Mammary epithelial cell (primary cell): Measurements from ENCODE around the gene KIF3B.

Experiments used
- EZH2 ChIP-seq: IDR thresholded peaks from 2 replicates; pipeline ENCODE4 v1.6.1; 2012; ENCODE audit warnings: low read length, inconsistent platforms, borderline replicate concordance
- TF ChIP-seq, protein P1 (sequence below), 2 donors: IDR thresholded peaks in 1 of 2; conservative IDR thresholded peaks in 1 of 2; 2 replicates each; pipeline ENCODE4 v1.5.1; 2011 to 2012; ENCODE audit warnings: inconsistent platforms in 2 of 2, low read length in 2 of 2, mild to moderate bottlenecking in 2 of 2, control low read depth in 1 of 2, low read depth in 1 of 2; ENCODE audit not compliant: insufficient read depth in 1 of 2; ENCODE audit errors: extremely low read depth in 1 of 2

DNA sequence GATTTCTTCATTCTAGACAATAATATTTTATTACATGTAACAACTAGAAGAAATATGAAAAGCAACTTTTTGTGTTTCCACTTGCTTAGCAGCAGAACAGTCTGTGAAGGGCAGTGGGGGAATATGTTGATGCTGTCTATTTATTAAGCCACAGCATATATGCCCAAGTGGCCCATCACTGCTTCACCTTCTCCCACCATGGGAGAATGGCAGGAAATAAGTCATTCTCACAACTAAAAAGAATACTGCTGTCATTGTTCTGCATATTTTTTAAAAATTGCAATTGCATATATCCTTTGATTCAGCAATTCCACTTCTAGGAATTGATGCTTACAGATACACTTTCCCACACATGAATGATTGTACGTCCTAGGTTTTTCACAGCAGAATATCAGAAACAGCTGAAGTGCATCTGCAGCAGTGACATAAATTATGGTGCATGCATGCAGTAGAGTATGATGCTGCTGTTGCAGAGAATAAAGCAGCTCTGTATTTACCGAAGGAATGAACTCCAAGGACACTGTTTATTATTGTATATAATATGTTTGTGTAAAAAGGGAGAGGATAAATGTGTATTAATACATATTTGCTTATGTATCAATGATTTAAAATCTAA lies 26.8 kb downstream of the KIF3B start:
- TF ChIP-seq, protein P1, sequence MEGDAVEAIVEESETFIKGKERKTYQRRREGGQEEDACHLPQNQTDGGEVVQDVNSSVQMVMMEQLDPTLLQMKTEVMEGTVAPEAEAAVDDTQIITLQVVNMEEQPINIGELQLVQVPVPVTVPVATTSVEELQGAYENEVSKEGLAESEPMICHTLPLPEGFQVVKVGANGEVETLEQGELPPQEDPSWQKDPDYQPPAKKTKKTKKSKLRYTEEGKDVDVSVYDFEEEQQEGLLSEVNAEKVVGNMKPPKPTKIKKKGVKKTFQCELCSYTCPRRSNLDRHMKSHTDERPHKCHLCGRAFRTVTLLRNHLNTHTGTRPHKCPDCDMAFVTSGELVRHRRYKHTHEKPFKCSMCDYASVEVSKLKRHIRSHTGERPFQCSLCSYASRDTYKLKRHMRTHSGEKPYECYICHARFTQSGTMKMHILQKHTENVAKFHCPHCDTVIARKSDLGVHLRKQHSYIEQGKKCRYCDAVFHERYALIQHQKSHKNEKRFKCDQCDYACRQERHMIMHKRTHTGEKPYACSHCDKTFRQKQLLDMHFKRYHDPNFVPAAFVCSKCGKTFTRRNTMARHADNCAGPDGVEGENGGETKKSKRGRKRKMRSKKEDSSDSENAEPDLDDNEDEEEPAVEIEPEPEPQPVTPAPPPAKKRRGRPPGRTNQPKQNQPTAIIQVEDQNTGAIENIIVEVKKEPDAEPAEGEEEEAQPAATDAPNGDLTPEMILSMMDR (conservative IDR thresholded peaks at IDR 0.05 in 1 of 2, IDR thresholded peaks at IDR 0.05 in 1 of 2; ENCODE audit: extremely low read depth in 1 of 2, insufficient read depth in 1 of 2, low read depth in 1 of 2, low read length in 2 of 2): no peak
- TF ChIP-seq EZH2: no peak
